HepG2 (cell line): ENCODE measurements around the gene ZDHHC18. TPM values are rescaled to one million over a fixed set of nuclear protein-coding genes. Genes with fewer than 3 reads are reported as not detected.

Experiments used
- ATAC-seq: fragments of 200-7000 bp; cut with Tn5 transposase; 3 replicates; pipeline ENCODE4 v1.9.1; 2020; ENCODE audit warnings: mild to moderate bottlenecking, moderate library complexity
- BruUV-seq: library from RNA; stranded (reverse); fragments of 400-500 nt; replicated peaks from 2 replicates; lab custom pipeline; 2021; lab: Mats Ljungman, UMichigan
- CTCF ChIA-PET: fragments of 300-600 bp; formaldehyde crosslinking; extraction: SDS; loops from one replicate; lab custom pipeline; 2021; ENCODE audit warnings: low total read pairs, inconsistent platforms, low intra/inter-chr PET ratio; lab: Yijun Ruan, JAX
- POLR2A ChIA-PET: fragments of 350-600 bp; sonication (Branson Sonifier 250); formaldehyde crosslinking; loops from one replicate; lab custom pipeline; 2020; ENCODE audit warnings: antibody characterized with exemption, inconsistent platforms; lab: Yijun Ruan, JAX
- DNase-seq: peaks from one replicate; pipeline ENCODE4 v3.0.0-alpha.2; 2015; ENCODE audit warnings: low spot score
- FAIRE-seq: peaks from 3 replicates; lab custom pipeline; 2011; peaks lifted over from hg19 to GRCh38; lab: Jason Lieb, UNC
- H2AFZ ChIP-seq: one replicate; pipeline ENCODE4 v1.6.1; 2011; ENCODE audit warnings: low read length, inconsistent platforms
- H3K27ac ChIP-seq: fragments of 300-600 bp; 3 replicates; pipeline ENCODE4 v1.8.0; 2011; ENCODE audit warnings: mixed run types, mild to moderate bottlenecking, mixed read lengths, low read length, inconsistent platforms; ENCODE audit not compliant: insufficient read depth; ENCODE audit errors: extremely low read length
- H3K27me3 ChIP-seq, 2 experiments: fragments of 200-600 bp in 1 of 2; 2 replicates in 1 of 2; 3 replicates in 1 of 2; pipeline versions ENCODE4 v1.6.0 to v1.8.0; 2011; ENCODE audit warnings: low read length in 2 of 2, mild to moderate bottlenecking in 2 of 2, moderate library complexity in 2 of 2, inconsistent platforms in 1 of 2; ENCODE audit not compliant: insufficient read depth in 2 of 2, control insufficient read depth in 1 of 2
- H3K36me3 ChIP-seq, 2 experiments: fragments of 200-600 bp in 1 of 2; replicated peaks in 1 of 2; 2 replicates in 1 of 2; 3 replicates in 1 of 2; pipeline versions ENCODE4 v1.5.1 to v1.8.0; 2011; ENCODE audit warnings: low read length in 2 of 2, inconsistent platforms in 1 of 2; ENCODE audit not compliant: insufficient read depth in 2 of 2, control insufficient read depth in 1 of 2
- H3K4me1 ChIP-seq: 2 replicates; pipeline ENCODE4 v1.5.1; 2012; ENCODE audit warnings: low read length, inconsistent platforms; ENCODE audit not compliant: insufficient read depth
- H3K4me2 ChIP-seq: 2 replicates; pipeline ENCODE4 v1.6.0; 2011; ENCODE audit warnings: low read depth, low read length, inconsistent platforms
- H3K4me3 ChIP-seq, 3 experiments: fragments of 200-600 bp in 1 of 3; sonication (generic), shearing (Covaris generic) in 1 of 3; replicated peaks in 1 of 3; 2 replicates each; pipeline ENCODE4 v1.5.1; 2011 to 2016; ENCODE audit warnings: low read length in 3 of 3, inconsistent platforms in 2 of 3, low read depth in 2 of 3, mild to moderate bottlenecking in 2 of 3, control low read depth in 1 of 3, mixed read lengths in 1 of 3; ENCODE audit not compliant: insufficient read depth in 1 of 3
- H3K79me2 ChIP-seq: one replicate; pipeline ENCODE4 v1.6.1; 2011; ENCODE audit warnings: low read length, inconsistent platforms; ENCODE audit not compliant: insufficient read depth
- H3K9ac ChIP-seq: 2 replicates; pipeline ENCODE4 v1.6.0; 2011; ENCODE audit warnings: mild to moderate bottlenecking, low read depth, low read length, inconsistent platforms; ENCODE audit not compliant: insufficient read depth
- H3K9me3 ChIP-seq: 2 replicates; pipeline ENCODE4 v1.5.1; 2012; ENCODE audit warnings: mild to moderate bottlenecking, low read length
- H4K20me1 ChIP-seq: 2 replicates; pipeline ENCODE4 v1.6.0; 2011; ENCODE audit warnings: inconsistent platforms, mild to moderate bottlenecking, low read length, moderate library complexity; ENCODE audit not compliant: insufficient read depth
- FOXA3 ChIP-seq: IDR thresholded peaks from 2 replicates; pipeline ENCODE4 v1.6.1; 2016; ENCODE audit warnings: missing genetic modification reagents, missing compliant biosample characterization
- JUND ChIP-seq: sonication (generic); formaldehyde crosslinking; IDR thresholded peaks from 2 replicates; pipeline ENCODE4 v1.8.0; 2022; ENCODE audit warnings: mild to moderate bottlenecking, missing genetic modification reagents
- LRRFIP1 ChIP-seq: sonication (generic); formaldehyde crosslinking; conservative IDR thresholded peaks from 2 replicates; pipeline ENCODE4 v1.4.0; 2020; ENCODE audit warnings: missing genetic modification reagents
- SETDB1 ChIP-seq: sonication (generic); formaldehyde crosslinking; IDR thresholded peaks from 2 replicates; pipeline ENCODE4 v1.5.1; 2020; ENCODE audit warnings: missing genetic modification reagents, mild to moderate bottlenecking, borderline replicate concordance
- SOX13 ChIP-seq, 3 experiments: fragments of 450-650 bp in 1 of 3; sonication (generic) in 1 of 3; formaldehyde crosslinking in 1 of 3; IDR thresholded peaks in 2 of 3; conservative IDR thresholded peaks in 1 of 3; 2 replicates each; pipeline versions ENCODE4 v1.5.0 to v1.6.1; 2016 to 2020; ENCODE audit warnings: antibody characterized with exemption in 1 of 3, mild to moderate bottlenecking in 1 of 3, missing compliant biosample characterization in 1 of 3, missing genetic modification reagents in 1 of 3, moderate library complexity in 1 of 3
- WGBS: methylation state at CpG from one replicate; pipeline ENCODE4 v1.1.6; 2017; ENCODE audit warnings: low lambda C conversion rate; 5-methylcytosine and 5-hydroxymethylcytosine counted together
- in situ Hi-C: cut with HindIII; loops from 2 replicates; pipeline ENCODE4 v1.10.0; 2017; ENCODE audit warnings: low pct_unique_long_range_greater_than_20kb; ENCODE audit not compliant: extremely low pct_ligation_motif_present
- intact Hi-C: fragments of 100-400 bp; cut with micrococcal nuclease; formaldehyde crosslinking; loops from one replicate; pipeline ENCODE4 v1.10.0; 2022; ENCODE audit not compliant: unreplicated experiment
- polyA plus RNA-seq, 8 experiments: library from polyadenylated mRNA; depleted of rRNA in 3 of 8; stranded (reverse) in 7 of 8; unstranded in 1 of 8; fragments of >200 nt; fragmentation: Illumina TruSeq in 4 of 8; extraction: Trizol in 4 of 8; gene quantifications; 2 replicates each; pipeline versions ENCODE4 v1.2.1 to v1.2.3, GENCODE V29; 2011 to 2016; ENCODE audit warnings: low read depth in 4 of 8, missing spikeins in 1 of 8, mixed read lengths in 1 of 8; ENCODE audit not compliant: insufficient read depth in 1 of 8
- total RNA-seq, 5 experiments: library from RNA; depleted of rRNA; stranded (reverse); fragments of >200 nt; fragmentation: Illumina TruSeq; extraction: Trizol; gene quantifications; 2 replicates each; pipeline ENCODE4 v1.2.3, GENCODE V29; 2016; ENCODE audit warnings: low read depth in 1 of 5
- TF ChIP-seq, protein P1 (sequence below): sonication (generic); formaldehyde crosslinking; IDR thresholded peaks from 2 replicates; pipeline ENCODE4 v1.4.0; 2020; ENCODE audit warnings: missing genetic modification reagents

ZDHHC18 gene
- total and polyA plus RNA-seq, 2 of the 13 experiments (the other 11 are each of a cell fraction or from before 2014, with no cell fraction given), result 13.2 to 35.3 TPM

DNA sequence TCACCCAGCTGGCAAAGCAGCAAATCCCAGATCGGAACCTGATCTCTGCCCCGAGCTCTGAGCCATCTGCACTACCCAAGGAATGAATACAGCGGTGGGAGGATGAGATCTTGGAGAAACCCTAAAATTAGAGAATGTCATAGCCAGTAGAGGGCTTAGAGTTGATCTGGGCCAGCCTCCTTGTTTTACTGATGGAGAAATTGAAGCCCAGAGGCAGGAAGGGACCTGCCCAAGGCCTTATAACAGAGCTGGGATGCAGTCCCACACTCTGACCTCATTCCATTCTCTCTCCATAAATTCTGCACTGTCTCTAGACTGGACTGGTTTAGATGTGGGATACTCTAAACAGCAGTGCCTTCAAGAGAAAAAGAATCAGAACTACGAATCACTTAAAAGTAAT lies 31.7 kb downstream of the ZDHHC18 start:
- DNase-seq (no peak), FAIRE-seq (no peak), ATAC-seq (no peak)
- H3K9ac ChIP-seq, result no peak overlapping the region
- H3K27ac ChIP-seq, result no peak overlapping the region
- peaks cover 9 to 12% of the 10 kb centered on the region in 2 experiments; a peak in 4 of 5 replicates for H3K36me3 ChIP-seq
- H3K4me1 ChIP-seq, result peaks cover 21% of the 10 kb centered on the region
- no peaks in the 10 kb centered on the region for H4K20me1 ChIP-seq
- H2AFZ ChIP-seq, result no peak overlapping the region
- ChIA-PET CTCF (interaction anchor here (1.3 kb wide), 1 partner anchor 20 kb away, joined by 3 read pairs; no protein-coding TSS in a partner anchor), POLR2A (interaction anchor here (1.4 to 1.5 kb wide), 2 partner anchors 9 to 47 kb away, joined by 3 to 4 read pairs; no protein-coding TSS in a partner anchor)
- intact Hi-C loops, result no loop called here
- 94% methylated on average over 4 of the region's 4 CpGs for WGBS
- no TSS peak for BruUV-seq
- no peak overlapping the region for H3K4me3 ChIP-seq
- in situ Hi-C loops, result no loop called here
- no peak overlapping the region for H3K4me2 ChIP-seq
- H3K79me2 ChIP-seq, result no peaks in the 10 kb centered on the region
- TF ChIP-seq SOX13 (IDR thresholded peaks at IDR 0.05), result no peak
- no peak for TF ChIP-seq SOX13 (CRISPR knock-in tag; conservative IDR thresholded peaks at IDR 0.05 in 1 of 2, IDR thresholded peaks at IDR 0.05 in 1 of 2)
- no peak for TF ChIP-seq LRRFIP1 (CRISPR knock-in tag)
- TF ChIP-seq, protein P1, sequence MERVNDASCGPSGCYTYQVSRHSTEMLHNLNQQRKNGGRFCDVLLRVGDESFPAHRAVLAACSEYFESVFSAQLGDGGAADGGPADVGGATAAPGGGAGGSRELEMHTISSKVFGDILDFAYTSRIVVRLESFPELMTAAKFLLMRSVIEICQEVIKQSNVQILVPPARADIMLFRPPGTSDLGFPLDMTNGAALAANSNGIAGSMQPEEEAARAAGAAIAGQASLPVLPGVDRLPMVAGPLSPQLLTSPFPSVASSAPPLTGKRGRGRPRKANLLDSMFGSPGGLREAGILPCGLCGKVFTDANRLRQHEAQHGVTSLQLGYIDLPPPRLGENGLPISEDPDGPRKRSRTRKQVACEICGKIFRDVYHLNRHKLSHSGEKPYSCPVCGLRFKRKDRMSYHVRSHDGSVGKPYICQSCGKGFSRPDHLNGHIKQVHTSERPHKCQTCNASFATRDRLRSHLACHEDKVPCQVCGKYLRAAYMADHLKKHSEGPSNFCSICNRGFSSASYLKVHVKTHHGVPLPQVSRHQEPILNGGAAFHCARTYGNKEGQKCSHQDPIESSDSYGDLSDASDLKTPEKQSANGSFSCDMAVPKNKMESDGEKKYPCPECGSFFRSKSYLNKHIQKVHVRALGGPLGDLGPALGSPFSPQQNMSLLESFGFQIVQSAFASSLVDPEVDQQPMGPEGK (CRISPR knock-in tag), result no peak
- TF ChIP-seq SETDB1 (CRISPR knock-in tag), result no peak
- no peak for TF ChIP-seq JUND (CRISPR knock-in tag)
- no peak for TF ChIP-seq FOXA3
- no peaks in the 10 kb centered on the region for H3K9me3 ChIP-seq
- H3K27me3 ChIP-seq, result no peaks in the 10 kb centered on the region
